ENCODE data around the gene TMEM267. TPM values are rescaled to one million over a fixed set of nuclear protein-coding genes. Genes with fewer than 3 reads are reported as not detected.
"Not testable (repeated sequence)": the region's sequence is repeated elsewhere in the genome, so short reads cannot be mapped to it uniquely, and the experiment has no call there.

Gene TMEM267
- total RNA-seq, 1 experiment from 2014 or later: 23.1 TPM

GRCh38 chr5:43416803-43417394 lies 66.8 kb downstream of the TMEM267 start:
- no peak for DNase-seq (ENCODE audit: low read depth)
- in situ Hi-C loops (cut with HindIII; ENCODE audit: low pct_unique_long_range_greater_than_20kb, low sequenced_read_pairs): no loop called here

DNA sequence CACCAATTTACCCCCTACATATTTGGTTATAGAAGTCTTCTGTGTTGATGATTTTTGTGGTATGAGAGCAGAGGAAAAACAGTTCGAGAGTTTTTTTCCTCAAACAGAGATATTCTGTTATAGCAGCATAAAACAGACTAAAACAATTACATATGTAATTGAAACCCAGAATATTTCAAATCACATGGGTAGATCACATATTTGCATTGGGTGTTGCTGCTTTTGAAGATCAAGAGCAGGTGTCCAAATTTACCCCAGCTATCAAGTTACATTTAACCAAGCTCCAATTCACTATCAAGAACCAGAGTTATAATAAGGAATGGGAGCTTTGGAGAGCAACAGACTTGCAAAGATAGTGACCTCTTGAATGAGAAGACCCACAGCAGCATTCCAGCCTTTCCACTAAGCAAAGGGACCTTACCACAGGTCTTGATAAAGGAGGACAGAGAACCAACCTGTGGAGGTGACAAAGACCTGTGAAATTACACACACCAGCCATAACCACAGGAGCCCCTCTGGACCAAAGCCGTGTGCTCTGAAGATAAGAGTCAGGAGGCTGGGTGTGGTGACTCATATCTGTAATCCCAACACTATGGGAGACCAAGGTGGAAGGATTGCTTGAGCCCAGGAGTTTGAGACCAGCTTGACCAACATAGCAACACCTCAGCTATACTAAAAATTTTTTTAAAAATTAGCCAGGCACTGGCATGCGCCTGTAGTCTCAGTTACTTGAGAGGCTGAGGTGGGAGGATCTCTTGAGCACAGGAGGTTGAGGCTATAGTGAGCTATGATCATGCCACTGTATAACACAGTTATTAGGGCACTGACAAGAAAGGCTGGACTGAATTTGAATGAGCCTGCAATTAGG lies 67.5 kb downstream of the TMEM267 start:
- in situ Hi-C loops (cut with HindIII; ENCODE audit: low pct_unique_long_range_greater_than_20kb, low sequenced_read_pairs): no loop called here
- DNase-seq (ENCODE audit: low read depth): no peak

GRCh38 chr5:43413966-43414365 lies 69.7 kb downstream of the TMEM267 start:
- DNase-seq (ENCODE audit: low read depth): no peak
- in situ Hi-C loops (cut with HindIII; ENCODE audit: low pct_unique_long_range_greater_than_20kb, low sequenced_read_pairs): no loop called here

DNA sequence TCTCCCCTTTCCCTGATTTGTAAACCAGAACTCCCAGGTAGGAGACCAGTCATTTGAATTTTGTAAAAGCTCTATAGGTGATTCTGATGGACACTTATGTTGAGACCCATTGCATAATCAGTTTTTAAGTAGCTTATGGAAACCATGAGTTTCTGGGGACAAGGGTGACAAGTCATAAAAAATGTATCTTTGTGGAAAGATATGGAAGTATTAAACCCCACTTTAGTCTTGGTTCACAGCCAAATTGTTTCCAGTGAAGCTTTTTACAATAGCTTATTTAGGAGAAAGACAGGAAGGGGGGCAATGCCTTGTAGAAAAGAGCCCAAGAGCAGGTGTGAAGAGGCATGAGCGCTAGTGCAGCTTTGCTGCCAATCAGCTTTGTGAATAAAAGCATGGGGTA lies 71.0 kb downstream of the TMEM267 start:
- in situ Hi-C loops (cut with HindIII; ENCODE audit: low pct_unique_long_range_greater_than_20kb, low sequenced_read_pairs): no loop called here
- DNase-seq (ENCODE audit: low read depth): no peak

DNA sequence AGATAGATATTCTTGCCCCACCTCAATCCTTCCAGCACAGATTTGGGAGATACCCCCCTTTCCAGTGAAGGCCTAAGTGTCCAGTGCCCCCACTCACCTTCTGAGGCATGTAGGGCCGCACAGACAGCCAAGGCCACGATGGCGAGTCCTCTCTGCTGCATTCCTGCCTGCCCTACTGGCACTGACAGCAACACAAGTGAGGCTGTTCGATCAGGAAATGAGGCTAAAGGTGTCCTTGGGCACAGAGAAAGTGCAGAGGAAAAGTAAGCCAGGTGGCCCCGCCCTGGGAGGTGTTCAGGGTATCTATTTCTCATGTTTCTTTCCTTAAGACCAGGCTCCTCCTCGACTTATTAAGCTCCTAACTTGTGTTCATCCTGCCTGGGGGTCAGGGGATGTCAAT lies 71.5 kb downstream of the TMEM267 start, which contains the start of gene CCL28:
Gene CCL28, minus strand, starts transcription at position 236 of the 400 bp plus-strand sequence. Its CDS starts 75 bp downstream, at position 161.
- no peak for DNase-seq (ENCODE audit: low read depth)
- in situ Hi-C loops (cut with HindIII; ENCODE audit: low pct_unique_long_range_greater_than_20kb, low sequenced_read_pairs): no loop called here

DNA sequence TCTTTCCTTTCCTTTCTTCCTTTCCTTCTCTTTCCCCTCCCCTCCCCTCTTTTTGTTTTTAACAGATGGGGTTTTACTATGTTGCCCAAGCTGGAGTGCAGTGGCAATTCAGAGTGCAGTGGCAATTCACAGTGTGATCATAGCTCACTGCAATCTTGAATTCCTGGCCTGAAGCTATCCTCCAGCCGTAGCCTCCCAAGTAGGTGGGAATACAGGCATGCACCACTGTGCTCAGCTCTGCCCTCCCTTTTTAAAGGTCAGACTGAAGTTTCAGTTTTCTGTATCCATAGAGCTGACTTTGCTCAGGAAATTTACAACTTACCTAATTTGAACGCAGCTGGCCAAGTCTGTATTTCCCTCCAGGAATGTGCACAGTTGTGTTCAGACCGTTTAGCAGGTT lies 72.2 kb downstream of the TMEM267 start:
- DNase-seq (ENCODE audit: low read depth): no peak
- in situ Hi-C loops (cut with HindIII; ENCODE audit: low pct_unique_long_range_greater_than_20kb, low sequenced_read_pairs): no loop called here

GRCh38 chr5:43410414-43410813 lies 73.3 kb downstream of the TMEM267 start:
- in situ Hi-C loops (cut with HindIII; ENCODE audit: low pct_unique_long_range_greater_than_20kb, low sequenced_read_pairs): no loop called here
- no peak for DNase-seq (ENCODE audit: low read depth)

DNA sequence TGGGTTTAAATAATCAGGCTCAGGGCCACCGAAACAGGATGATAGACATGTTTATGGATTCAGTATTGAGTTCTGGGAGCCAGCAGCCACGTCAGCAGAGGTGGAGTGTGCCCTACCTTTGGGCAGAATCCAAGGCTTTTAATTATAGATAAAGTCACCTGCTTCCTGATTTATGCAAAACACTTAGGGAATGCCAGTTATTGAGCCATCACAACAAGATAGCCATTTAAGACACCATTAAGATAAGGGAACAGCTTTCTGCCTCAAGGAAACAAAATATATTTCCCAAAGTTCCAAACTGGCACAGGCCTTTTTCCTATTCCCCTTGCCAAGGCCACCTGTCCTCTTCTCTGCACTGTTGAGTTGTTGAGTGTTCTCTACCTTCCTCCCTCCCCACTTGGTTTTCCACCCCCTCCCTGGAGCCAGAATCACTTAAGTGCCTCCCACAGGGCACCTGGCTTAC lies 73.8 kb downstream of the TMEM267 start:
- no peak for DNase-seq (ENCODE audit: low read depth)
- in situ Hi-C loops (cut with HindIII; ENCODE audit: low pct_unique_long_range_greater_than_20kb, low sequenced_read_pairs): no loop called here

- DNase-seq (ENCODE audit: low read depth): peak; percentile 42
- in situ Hi-C loops (cut with HindIII; ENCODE audit: low pct_unique_long_range_greater_than_20kb, low sequenced_read_pairs): not testable (repeated sequence)
These were observed 81.1 kb downstream of the TMEM267 start for GRCh38 chr5:43402524-43403066.

DNA sequence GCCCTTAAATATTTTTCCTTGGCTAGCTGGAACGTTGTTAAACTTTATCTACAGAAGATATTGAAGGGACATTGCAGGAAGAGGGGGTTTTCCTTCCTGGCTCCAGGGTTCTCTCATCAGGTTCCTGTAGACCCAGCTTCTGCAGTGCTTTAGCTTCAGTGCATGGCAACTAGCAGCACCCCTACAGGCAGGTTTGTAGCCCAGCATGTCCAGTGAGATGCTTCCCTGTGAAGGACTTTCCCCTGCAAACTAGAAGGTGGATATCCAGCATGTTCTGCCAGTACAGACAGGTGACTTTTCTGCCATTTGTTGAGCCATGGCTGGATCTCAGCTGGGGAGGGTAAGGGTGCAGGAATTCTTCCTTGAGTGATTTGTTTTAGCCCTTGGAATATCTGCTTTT lies 81.8 kb downstream of the TMEM267 start:
- DNase-seq (ENCODE audit: low read depth): no peak
- in situ Hi-C loops (cut with HindIII; ENCODE audit: low pct_unique_long_range_greater_than_20kb, low sequenced_read_pairs): no loop called here

- in situ Hi-C loops (cut with HindIII; ENCODE audit: low pct_unique_long_range_greater_than_20kb, low sequenced_read_pairs): no loop called here
- DNase-seq (ENCODE audit: low read depth): no peak
These were observed 83.6 kb downstream of the TMEM267 start for GRCh38 chr5:43400082-43400481.

GRCh38 chr5:43396762-43397304 lies 86.8 kb downstream of the TMEM267 start:
- in situ Hi-C loops (cut with HindIII; ENCODE audit: low pct_unique_long_range_greater_than_20kb, low sequenced_read_pairs): no loop called here
- peak; percentile 71 for DNase-seq (ENCODE audit: low read depth)

Other genes with a start within 250 kb of the TMEM267 start
- 14.9 and 16.3 TPM in 2 replicates for gene HMGCS1, start 170.5 kb downstream of the TMEM267 start, total RNA-seq (2014; rRNA removed; shearing (Covaris generic); ENCODE audit: low replicate concordance)
- 4.8 and 8.2 TPM in 2 replicates for gene CCL28, start 71.5 kb downstream of the TMEM267 start, total RNA-seq (2014; rRNA removed; shearing (Covaris generic); ENCODE audit: low replicate concordance)
- 12.3 and 21.5 TPM in 2 replicates for gene C5orf34, start 31.3 kb upstream of the TMEM267 start, total RNA-seq (2014; rRNA removed; shearing (Covaris generic); ENCODE audit: low replicate concordance)
- gene PAIP1, start 73.2 kb upstream of the TMEM267 start, total RNA-seq (2014; rRNA removed; shearing (Covaris generic); ENCODE audit: low replicate concordance): 87.2 and 87.5 TPM in 2 replicates
- gene NNT, start 119.3 kb upstream of the TMEM267 start, total RNA-seq (2014; rRNA removed; shearing (Covaris generic); ENCODE audit: low replicate concordance): 32.5 and 86.3 TPM in 2 replicates